IMR-90 (cell line): ENCODE measurements around the gene FAM20C. TPM values are rescaled to one million over a fixed set of nuclear protein-coding genes. Genes with fewer than 3 reads are reported as not detected.

Experiments
- ATAC-seq: fragments of 200-7000 bp; cut with Tn5 transposase; 2 replicates; pipeline ENCODE4 v1.9.1; 2020; ENCODE audit warnings: low read depth, mild to moderate bottlenecking, moderate library complexity
- BruUV-seq: library from RNA; stranded (reverse); fragments of 400-500 nt; replicated peaks from 2 replicates; lab custom pipeline; 2021; lab: Mats Ljungman, UMichigan
- CTCF ChIA-PET: fragments of 300-600 bp; formaldehyde crosslinking; extraction: SDS; loops from one replicate; lab custom pipeline; 2021; ENCODE audit warnings: antibody characterized with exemption; lab: Yijun Ruan, JAX
- POLR2A ChIA-PET: fragments of 300-600 bp; sonication (Branson Sonifier 250); formaldehyde crosslinking; loops from one replicate; lab custom pipeline; 2022; ENCODE audit warnings: antibody characterized with exemption; ENCODE audit not compliant: unreplicated experiment; lab: Charles Lee
- DNase-seq: peaks from one replicate; pipeline ENCODE4 v3.0.0; 2013
- H2AFZ ChIP-seq: replicated peaks from 2 replicates; pipeline ENCODE3; 2013; ENCODE audit warnings: low read length, mild to moderate bottlenecking; ENCODE audit not compliant: poor library complexity
- H2AK5ac ChIP-seq: 2 replicates; pipeline ENCODE4 v1.6.1; 2013; ENCODE audit warnings: low read depth, low read length, inconsistent platforms
- H2AK9ac ChIP-seq: replicated peaks from 2 replicates; pipeline ENCODE3; 2013; ENCODE audit warnings: mild to moderate bottlenecking, low read depth, low read length, moderate library complexity; ENCODE audit not compliant: poor library complexity
- H2BK120ac ChIP-seq: 2 replicates; pipeline ENCODE4 v1.6.1; 2013; ENCODE audit warnings: low read depth, low read length, inconsistent platforms
- H2BK15ac ChIP-seq: 3 replicates; pipeline ENCODE4 v1.6.1; 2013; ENCODE audit warnings: low read depth, low read length, inconsistent platforms
- H2BK20ac ChIP-seq: 2 replicates; pipeline ENCODE4 v1.6.1; 2013; ENCODE audit warnings: low read depth, mild to moderate bottlenecking, inconsistent platforms, low read length, moderate library complexity
- H2BK5ac ChIP-seq: 2 replicates; pipeline ENCODE4 v1.6.1; 2013; ENCODE audit warnings: mild to moderate bottlenecking, low read depth, low read length, inconsistent platforms; ENCODE audit not compliant: poor library complexity, severe bottlenecking
- H3K14ac ChIP-seq: replicated peaks from 2 replicates; pipeline ENCODE4 v1.6.1; 2013; ENCODE audit warnings: low read depth, low read length, inconsistent platforms
- H3K18ac ChIP-seq: 2 replicates; pipeline ENCODE4 v1.6.1; 2013; ENCODE audit warnings: low read depth, low read length, control low read depth
- H3K23ac ChIP-seq: 2 replicates; pipeline ENCODE4 v1.6.1; 2013; ENCODE audit warnings: low read depth, low read length, inconsistent platforms
- H3K27ac ChIP-seq: 2 replicates; pipeline ENCODE4 v1.5.1; 2013; ENCODE audit warnings: mild to moderate bottlenecking, control low read depth, low read length; ENCODE audit not compliant: insufficient read depth
- H3K27me3 ChIP-seq: 2 replicates; pipeline ENCODE4 v1.6.1; 2013; ENCODE audit warnings: low read length; ENCODE audit not compliant: control insufficient read depth, insufficient read depth
- H3K36me3 ChIP-seq: 2 replicates; pipeline ENCODE4 v1.6.1; 2013; ENCODE audit warnings: low read length, mixed read lengths; ENCODE audit not compliant: control insufficient read depth, insufficient read depth
- H3K4ac ChIP-seq: 2 replicates; pipeline ENCODE4 v1.6.1; 2013; ENCODE audit warnings: low read depth, low read length, inconsistent platforms
- H3K4me1 ChIP-seq: 2 replicates; pipeline ENCODE4 v1.6.1; 2013; ENCODE audit warnings: low read length, mixed read lengths; ENCODE audit not compliant: control insufficient read depth, insufficient read depth
- H3K4me2 ChIP-seq: 2 replicates; pipeline ENCODE4 v1.6.1; 2013; ENCODE audit warnings: low read depth, mild to moderate bottlenecking, control low read depth, low read length, moderate library complexity
- H3K4me3 ChIP-seq: 2 replicates; pipeline ENCODE4 v1.5.1; 2013; ENCODE audit warnings: low read depth, mild to moderate bottlenecking, control low read depth, low read length, moderate library complexity; ENCODE audit not compliant: insufficient read depth
- H3K56ac ChIP-seq: 2 replicates; pipeline ENCODE4 v1.6.1; 2013; ENCODE audit warnings: low read length, inconsistent platforms; ENCODE audit not compliant: insufficient read depth; ENCODE audit errors: extremely low read depth
- H3K79me1 ChIP-seq, 2 experiments: 2 replicates each; pipeline ENCODE4 v1.6.1; 2013; ENCODE audit warnings: low read length in 2 of 2, inconsistent platforms in 1 of 2, low read depth in 1 of 2
- H3K9ac ChIP-seq: 2 replicates; pipeline ENCODE4 v1.6.1; 2013; ENCODE audit warnings: low read depth, low read length, control low read depth
- H3K9me1 ChIP-seq: 2 replicates; pipeline ENCODE4 v1.6.1; 2013; ENCODE audit warnings: low read length, inconsistent platforms; ENCODE audit not compliant: insufficient read depth
- H3K9me3 ChIP-seq: 2 replicates; pipeline ENCODE4 v1.6.1; 2013; ENCODE audit warnings: low read length; ENCODE audit not compliant: control insufficient read depth, insufficient read depth
- H4K20me1 ChIP-seq: 2 replicates; pipeline ENCODE4 v1.6.1; 2013; ENCODE audit warnings: low read length, inconsistent platforms; ENCODE audit not compliant: insufficient read depth
- H4K5ac ChIP-seq: 2 replicates; pipeline ENCODE4 v1.6.1; 2013; ENCODE audit warnings: mild to moderate bottlenecking, low read depth, low read length, control low read depth
- H4K8ac ChIP-seq, 2 experiments: 2 replicates each; pipeline ENCODE4 v1.6.1; 2013; ENCODE audit warnings: low read depth in 2 of 2, low read length in 2 of 2, control low read depth in 1 of 2, inconsistent platforms in 1 of 2
- H4K91ac ChIP-seq: 2 replicates; pipeline ENCODE4 v1.6.1; 2013; ENCODE audit warnings: low read depth, low read length, inconsistent platforms; ENCODE audit not compliant: insufficient read depth
- CHD1 ChIP-seq: IDR thresholded peaks from 2 replicates; pipeline ENCODE4 v1.6.1; 2012; ENCODE audit warnings: low read depth, low read length, improper control_type of control experiment
- FOS ChIP-seq: fragments of 150-350 bp; IDR thresholded peaks from 2 replicates; pipeline ENCODE4 v1.6.1; 2016; ENCODE audit warnings: low read depth, low read length
- NFE2L2 ChIP-seq: fragments of 150-350 bp; IDR thresholded peaks from 2 replicates; pipeline ENCODE4 v1.6.1; 2016; ENCODE audit warnings: low read depth, mild to moderate bottlenecking, low read length
- SMC3 ChIP-seq: fragments of 150-350 bp; IDR thresholded peaks from 2 replicates; pipeline ENCODE4 v1.6.1; 2016; ENCODE audit warnings: low read depth, mild to moderate bottlenecking, antibody characterized with exemption, low read length, moderate library complexity
- WGBS, 2 experiments: methylation state at CpG; one replicate each; pipeline versions ENCODE4 v1.1.5 to v1.1.7; 2013; ENCODE audit warnings: missing lambda C conversion rate in 2 of 2; ENCODE audit not compliant: insufficient read length in 1 of 2; ENCODE audit errors: extremely low coverage in 2 of 2; 5-methylcytosine and 5-hydroxymethylcytosine counted together
- dilution Hi-C: fragments of 300-500 bp; cut with HindIII; formaldehyde crosslinking; loops from one replicate; pipeline ENCODE4 v1.14.3; 2018; ENCODE audit warnings: low sequenced_read_pairs; ENCODE audit not compliant: unreplicated experiment
- in situ Hi-C: fragments of 300-500 bp; cut with MboI; formaldehyde crosslinking; loops from 3 replicates; pipeline ENCODE4 v1.14.3; 2019; ENCODE audit warnings: low sequenced_read_pairs, inconsistent platforms, mixed read lengths
- intact Hi-C: fragments of 100-400 bp; cut with micrococcal nuclease; formaldehyde crosslinking; loops from 2 replicates; pipeline ENCODE4 v1.10.0; 2022
- polyA plus RNA-seq, 3 experiments: library from polyadenylated mRNA; depleted of rRNA; stranded (reverse); fragments of >200 nt; gene quantifications; 2 replicates each; pipeline ENCODE4 v1.2.3, GENCODE V29; 2012; ENCODE audit warnings: low replicate concordance in 1 of 3
- total RNA-seq: library from RNA; depleted of rRNA; stranded (reverse); fragments of >200 nt; gene quantifications from 2 replicates; pipeline ENCODE4 v1.2.3, GENCODE V29; 2012
- TF ChIP-seq, protein P1 (sequence below): fragments of 150-350 bp; IDR thresholded peaks from 2 replicates; pipeline ENCODE4 v1.6.1; 2016; ENCODE audit warnings: low read depth, mild to moderate bottlenecking, low read length, moderate library complexity, borderline replicate concordance

FAM20C gene
- total and polyA plus RNA-seq, 2 of the 4 experiments (the other 2 are of a cell fraction), result 7.7 to 36.6 TPM

DNA sequence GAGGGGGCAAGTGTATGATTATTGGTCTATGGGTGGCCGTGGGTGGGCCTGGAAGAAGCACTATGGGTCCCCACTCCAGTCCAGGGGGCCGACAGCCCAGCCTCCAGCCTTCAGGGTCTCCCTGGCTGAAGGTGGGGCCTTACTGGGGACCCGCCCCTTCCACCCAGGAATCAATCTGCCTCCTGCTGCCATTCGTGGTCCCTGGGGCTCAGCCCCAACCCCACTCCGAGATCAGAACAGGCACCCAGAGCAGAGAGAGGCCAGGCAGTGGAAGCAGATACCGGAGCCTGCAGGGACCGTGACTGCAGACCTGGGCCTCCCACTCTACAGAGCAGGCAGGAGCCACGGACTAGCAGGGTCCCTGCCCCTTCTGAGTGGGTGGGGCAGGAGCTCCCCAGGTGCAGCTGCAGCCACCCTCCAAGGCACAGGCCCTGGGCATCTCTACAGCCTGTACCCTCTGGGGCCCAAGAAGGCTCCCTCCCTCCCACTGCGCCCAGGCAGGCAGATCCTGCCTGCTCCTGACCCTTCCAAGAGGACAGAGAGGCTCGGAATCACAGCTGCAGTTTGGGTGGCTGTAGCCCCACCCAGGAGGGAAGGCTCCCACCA lies 84.0 kb downstream of the FAM20C start:
- Histone ChIP-seq H3K4me1 (no peaks in the 10 kb centered on the region), H4K5ac (no peak overlapping the region), H3K4me3 (no peak overlapping the region), H4K91ac (no peak overlapping the region), H3K56ac (no peak overlapping the region), H3K4ac (no peak overlapping the region), H4K20me1 (no peaks in the 10 kb centered on the region), H2AK9ac (no peak overlapping the region), H2AFZ (no peak overlapping the region), H3K79me1 (no peaks in the 10 kb centered on the region), H2AK5ac (no peak overlapping the region), H3K9ac (no peak overlapping the region), H3K4me2 (no peak overlapping the region), H3K18ac (no peak overlapping the region), H2BK15ac (no peak overlapping the region), H3K27me3 (peaks cover 18% of the 10 kb centered on the region), H3K27ac (no peak overlapping the region), H3K36me3 (no peaks in the 10 kb centered on the region), H3K23ac (no peak overlapping the region), H3K9me3 (peaks cover 29% of the 10 kb centered on the region), H3K9me1 (no peaks in the 10 kb centered on the region), H2BK5ac (no peak overlapping the region), H2BK120ac (no peak overlapping the region), H3K14ac (no peak overlapping the region), H2BK20ac (no peak overlapping the region), H4K8ac (no peak overlapping the region)
- ATAC-seq, result no peak
- no CpG with 5 or more reads among the region's 10 CpGs for WGBS, 2 experiments
- dilution Hi-C loops, result no loop called here
- intact Hi-C loops, result no loop called here
- no peak for DNase-seq
- BruUV-seq, result no TSS peak
- CTCF ChIA-PET, result no interaction called here
- POLR2A ChIA-PET, result no interaction called here
- TF ChIP-seq NFE2L2 (no peak), FOS (no peak), SMC3 (no peak), CHD1 (no peak)
- TF ChIP-seq, protein P1, sequence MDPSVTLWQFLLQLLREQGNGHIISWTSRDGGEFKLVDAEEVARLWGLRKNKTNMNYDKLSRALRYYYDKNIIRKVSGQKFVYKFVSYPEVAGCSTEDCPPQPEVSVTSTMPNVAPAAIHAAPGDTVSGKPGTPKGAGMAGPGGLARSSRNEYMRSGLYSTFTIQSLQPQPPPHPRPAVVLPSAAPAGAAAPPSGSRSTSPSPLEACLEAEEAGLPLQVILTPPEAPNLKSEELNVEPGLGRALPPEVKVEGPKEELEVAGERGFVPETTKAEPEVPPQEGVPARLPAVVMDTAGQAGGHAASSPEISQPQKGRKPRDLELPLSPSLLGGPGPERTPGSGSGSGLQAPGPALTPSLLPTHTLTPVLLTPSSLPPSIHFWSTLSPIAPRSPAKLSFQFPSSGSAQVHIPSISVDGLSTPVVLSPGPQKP, result no peak
- in situ Hi-C loops, result no loop called here
